Measurements from ENCODE around the gene DDAH2. TPM values are rescaled to one million over a fixed set of nuclear protein-coding genes. Genes with fewer than 3 reads are reported as not detected.

Gene DDAH2
- total RNA-seq, 1 donor from 2014 or later = 71.2 TPM

- Histone ChIP-seq H3K36me3 (no peaks in the 10 kb centered on the region), H3K27me3 (no peaks in the 10 kb centered on the region), H3K9me3 (no peaks in the 10 kb centered on the region), H3K4me1 (peaks cover 6% of the 10 kb centered on the region), H3K27ac (peak overlapping the region; percentile 47), H3K4me3 (no peak overlapping the region)
- intact Hi-C loops (cut with DNase I) = no loop called here
- ATAC-seq (peak; percentile 63), DNase-seq (no peak)
- TF ChIP-seq CTCF (IDR thresholded peaks at IDR 0.05) = no peak
These were observed 39.5 kb upstream of the DDAH2 start for GRCh38 chr6:31768363-31769257.

GRCh38 chr6:31767096-31767645 lies 38.1 kb upstream of the DDAH2 start:
- intact Hi-C loops (cut with DNase I) = no loop called here

GRCh38 chr6:31765910-31766794 lies 37.1 kb upstream of the DDAH2 start:
- DNase-seq (no peak), ATAC-seq (no peak)
- intact Hi-C loops (cut with DNase I) = no loop called here
- Histone ChIP-seq H3K36me3 (no peaks in the 10 kb centered on the region), H3K27ac (no peak overlapping the region), H3K4me1 (peaks cover 6% of the 10 kb centered on the region), H3K4me3 (peak overlapping the region; percentile 14), H3K27me3 (no peaks in the 10 kb centered on the region), H3K9me3 (no peaks in the 10 kb centered on the region)
- TF ChIP-seq CTCF (IDR thresholded peaks at IDR 0.05) = no peak

More at GRCh38 chr6:31767096-31767645, 38.1 kb upstream of the DDAH2 start:
- no peak for TF ChIP-seq CTCF (IDR thresholded peaks at IDR 0.05)
- Histone ChIP-seq H3K36me3 (no peaks in the 10 kb centered on the region), H3K9me3 (no peaks in the 10 kb centered on the region), H3K4me1 (peaks cover 6% of the 10 kb centered on the region), H3K27ac (no peak overlapping the region), H3K27me3 (no peaks in the 10 kb centered on the region), H3K4me3 (no peak overlapping the region)
- ATAC-seq (no peak), DNase-seq (no peak)

- Histone ChIP-seq H3K27me3 (no peaks in the 10 kb centered on the region), H3K9me3 (no peaks in the 10 kb centered on the region), H3K4me1 (peaks cover 6% of the 10 kb centered on the region), H3K4me3 (no peak overlapping the region), H3K36me3 (no peaks in the 10 kb centered on the region), H3K27ac (no peak overlapping the region)
- ATAC-seq (no peak), DNase-seq (no peak)
- no peak for TF ChIP-seq CTCF (IDR thresholded peaks at IDR 0.05)
- intact Hi-C loops (cut with DNase I) = no loop called here
These were observed 36.4 kb upstream of the DDAH2 start for GRCh38 chr6:31765559-31765909.

- intact Hi-C loops (cut with DNase I) = no loop called here
- no peak for TF ChIP-seq CTCF (IDR thresholded peaks at IDR 0.05)
- peaks cover 4% of the 10 kb centered on the region for H3K4me1 ChIP-seq
- H3K27ac ChIP-seq = no peak overlapping the region
- DNase-seq (no peak), ATAC-seq (no peak)
- H3K27me3 ChIP-seq = no peaks in the 10 kb centered on the region
- no peaks in the 10 kb centered on the region for H3K9me3 ChIP-seq
- H3K36me3 ChIP-seq = no peaks in the 10 kb centered on the region
- no peak overlapping the region for H3K4me3 ChIP-seq
These were observed 35.1 kb upstream of the DDAH2 start for GRCh38 chr6:31764198-31764597.

Measured in upper lobe of right lung (tissue), 1 donor.